ENCODE measurements around the gene DNASE1L1.

GRCh38 chrX:154367474-154368308 is 41.4 kb downstream of the DNASE1L1 start:
- TF ChIP-seq CTCF (IDR thresholded peaks at IDR 0.05) = no peak
- TF ChIP-seq POLR2A (IDR thresholded peaks at IDR 0.05) = no peak
- no peak for TF ChIP-seq POLR2AphosphoS5 (IDR thresholded peaks at IDR 0.05)
